Mesothelial cell of epicardium (in vitro differentiated cells): ENCODE results near the gene ZBTB33. TPM values are rescaled to one million over a fixed set of nuclear protein-coding genes. Genes with fewer than 3 reads are reported as not detected.

Experiments used
- DNase-seq, 2 experiments: peaks; one replicate each; pipeline ENCODE4 v3.0.0; 2021; ENCODE audit warnings: low spot score in 2 of 2; ENCODE audit not compliant: unreplicated experiment in 2 of 2
- H3K27ac Mint-ChIP-seq: 2 replicates; pipeline ENCODE4 v1.8.0; 2021; ENCODE audit warnings: mixed read lengths
- H3K27me3 Mint-ChIP-seq: 2 replicates; pipeline ENCODE4 v1.8.0; 2021; ENCODE audit warnings: low read depth, mixed read lengths
- H3K36me3 Mint-ChIP-seq: 2 replicates; pipeline ENCODE4 v1.8.0; 2021; ENCODE audit warnings: mixed read lengths
- H3K4me1 Mint-ChIP-seq: 2 replicates; pipeline ENCODE4 v1.8.0; 2021; ENCODE audit warnings: mixed read lengths
- H3K4me3 Mint-ChIP-seq: 2 replicates; pipeline ENCODE4 v1.8.0; 2021; ENCODE audit warnings: mild to moderate bottlenecking, moderate library complexity, mixed read lengths
- H3K9me3 Mint-ChIP-seq: 2 replicates; pipeline ENCODE4 v1.8.0; 2021; ENCODE audit warnings: mixed read lengths
- CTCF ChIP-seq: fragments of 200-600 bp; sonication (generic); IDR thresholded peaks from one replicate; pipeline ENCODE4 v1.5.0; 2021; ENCODE audit warnings: antibody characterized with exemption; ENCODE audit not compliant: unreplicated experiment
- total RNA-seq: library from RNA; stranded (reverse); gene quantifications from 3 replicates; pipeline ENCODE4 v1.2.1, GENCODE V29; 2021

Gene ZBTB33
- total RNA-seq, 1 donor from 2014 or later: 20.3 TPM

GRCh38 chrX:120251471-120252011 is 929 bp downstream of the ZBTB33 start:
- Mint-ChIP-seq H3K4me1 (peaks cover 5% of the 10 kb centered on the region), H3K4me3 (peak overlapping the region; percentile 90), H3K27ac (peak overlapping the region; percentile 96), H3K9me3 (peaks cover 22% of the 10 kb centered on the region), H3K36me3 (peaks cover 10% of the 10 kb centered on the region), H3K27me3 (peaks cover 13% of the 10 kb centered on the region)
- DNase-seq: no peak
- no peak for TF ChIP-seq CTCF

GRCh38 chrX:120253784-120254183 is 3.2 kb downstream of the ZBTB33 start:
- H3K4me1 Mint-ChIP-seq: peaks cover 9% of the 10 kb centered on the region
- no peak overlapping the region for H3K27ac Mint-ChIP-seq
- no peaks in the 10 kb centered on the region for H3K27me3 Mint-ChIP-seq
- peaks cover 24% of the 10 kb centered on the region for H3K9me3 Mint-ChIP-seq
- TF ChIP-seq CTCF: no peak
- peaks cover 13% of the 10 kb centered on the region for H3K36me3 Mint-ChIP-seq
- no peak overlapping the region for H3K4me3 Mint-ChIP-seq
- DNase-seq: no peak

- Mint-ChIP-seq H3K27ac (peak overlapping the region; percentile 37), H3K9me3 (peaks cover 20% of the 10 kb centered on the region), H3K4me3 (no peak overlapping the region), H3K27me3 (no peaks in the 10 kb centered on the region), H3K4me1 (peaks cover 8% of the 10 kb centered on the region), H3K36me3 (peaks cover 3% of the 10 kb centered on the region)
- TF ChIP-seq CTCF: no peak
- no peak for DNase-seq
These were observed 9.8 kb downstream of the ZBTB33 start for GRCh38 chrX:120260369-120260768.

GRCh38 chrX:120262859-120263708 is 12.5 kb downstream of the ZBTB33 start:
- peaks cover 15% of the 10 kb centered on the region for H3K9me3 Mint-ChIP-seq

GRCh38 chrX:120264341-120264740 is 13.7 kb downstream of the ZBTB33 start:
- Mint-ChIP-seq H3K27ac (no peak overlapping the region), H3K4me3 (no peak overlapping the region), H3K4me1 (peaks cover 6% of the 10 kb centered on the region), H3K9me3 (peaks cover 17% of the 10 kb centered on the region), H3K27me3 (no peaks in the 10 kb centered on the region), H3K36me3 (no peaks in the 10 kb centered on the region)
- DNase-seq: no peak
- TF ChIP-seq CTCF: no peak

More at GRCh38 chrX:120262859-120263708, 12.5 kb downstream of the ZBTB33 start:
- DNase-seq: no peak
- Mint-ChIP-seq H3K27me3 (no peaks in the 10 kb centered on the region), H3K36me3 (no peaks in the 10 kb centered on the region), H3K4me1 (peaks cover 4% of the 10 kb centered on the region), H3K27ac (no peak overlapping the region), H3K4me3 (no peak overlapping the region)
- TF ChIP-seq CTCF: no peak
